ENCODE data around the gene AOAH.
A peak's percentile ranks its signal among the peaks of the same experiment; 100 is the strongest.
"Not testable (repeated sequence)": the region's sequence is repeated elsewhere in the genome, so short reads cannot be mapped to it uniquely, and the experiment has no call there.

Gene AOAH

DNA sequence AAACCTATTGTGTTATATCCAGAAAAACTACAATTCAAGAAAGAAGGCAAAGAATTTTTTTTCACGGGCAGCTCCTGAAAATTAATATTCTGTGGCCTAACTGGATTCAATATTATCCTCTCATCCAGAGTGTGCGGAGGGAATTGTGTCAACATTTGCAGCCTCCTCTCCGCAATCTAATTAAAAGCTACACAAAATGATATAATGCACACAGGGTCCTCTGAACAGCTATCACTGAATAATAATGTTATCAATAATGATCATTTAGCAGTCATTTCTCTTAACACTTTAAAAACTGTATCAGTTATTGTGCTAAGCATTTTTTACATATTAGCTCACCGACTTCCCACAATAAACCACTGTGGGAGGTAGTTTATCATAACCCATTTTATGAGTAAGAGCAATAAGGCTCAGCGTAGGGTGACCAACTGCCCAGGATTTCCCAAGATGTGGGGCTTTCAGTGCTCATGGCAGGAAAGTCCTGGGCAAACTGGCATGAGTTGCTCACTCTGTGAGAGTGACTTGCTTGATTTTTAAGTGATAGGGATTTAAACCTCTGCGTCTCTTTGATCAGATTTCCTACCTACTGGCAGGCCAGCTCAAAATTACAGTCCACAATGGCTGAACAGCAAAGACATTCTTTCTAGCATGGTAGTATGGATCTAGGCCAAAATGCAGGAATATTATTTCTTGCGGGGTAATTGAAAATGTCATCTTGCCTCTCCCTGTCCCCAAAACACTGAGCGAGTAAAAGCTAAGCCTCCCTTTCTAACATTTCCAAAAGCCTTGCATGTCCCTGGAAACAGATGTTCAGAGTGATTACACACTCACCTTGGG is 65.7 kb downstream of the AOAH start:
- peak; percentile 39 for DNase-seq (ENCODE audit: low read depth in 2 of 2)

DNA sequence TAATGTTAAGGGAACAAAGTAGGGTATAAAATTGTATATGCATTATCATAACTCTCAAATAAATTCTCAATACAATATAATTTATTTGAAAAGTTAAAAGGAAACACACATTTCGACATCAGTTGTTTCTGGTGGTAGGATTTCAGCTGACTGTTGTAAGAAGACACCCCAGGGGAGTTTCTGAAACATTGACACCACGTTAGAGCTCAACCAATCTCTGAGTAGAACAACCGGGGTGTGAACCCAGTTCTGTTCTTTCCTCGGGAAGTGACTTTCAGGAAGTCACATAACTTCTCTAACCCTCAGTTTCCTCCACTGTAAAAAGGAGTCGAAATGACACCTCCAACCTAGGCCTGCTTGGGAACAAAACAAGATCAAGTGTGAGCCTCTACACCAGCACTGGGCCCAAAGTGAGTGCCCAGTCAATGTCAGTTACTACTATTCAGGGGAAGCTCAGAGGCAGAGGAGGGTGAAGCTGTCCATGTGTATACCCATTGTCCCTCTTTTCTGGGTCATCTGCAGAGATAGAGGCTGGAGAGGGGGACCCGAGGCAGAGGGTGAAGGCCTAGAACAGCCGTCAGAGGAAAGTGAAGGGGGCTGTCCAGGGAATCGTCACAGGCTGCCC is 67.1 kb downstream of the AOAH start:
- DNase-seq (ENCODE audit: low read depth in 2 of 2) = no peak

DNA sequence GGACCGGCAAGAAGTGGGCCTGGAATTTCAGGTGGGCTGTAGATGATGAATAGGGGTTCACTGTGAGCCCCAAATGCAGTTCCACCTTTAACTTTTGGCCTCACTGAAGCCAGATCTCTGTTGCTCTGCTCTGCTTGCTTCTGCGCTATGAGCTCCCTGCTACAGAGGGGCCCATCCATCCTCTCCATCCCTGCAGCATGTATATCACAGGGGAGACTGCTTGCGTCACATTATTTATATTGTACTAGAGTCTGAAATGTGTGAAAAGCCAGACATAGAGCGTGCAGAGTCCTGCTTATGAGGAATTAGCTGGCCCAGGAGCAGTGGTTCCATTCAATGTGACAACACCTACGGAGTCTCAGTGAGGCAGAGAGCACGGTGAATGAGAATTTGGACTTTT is 69.9 kb downstream of the AOAH start:
- DNase-seq (ENCODE audit: low read depth in 2 of 2) = no peak

DNA sequence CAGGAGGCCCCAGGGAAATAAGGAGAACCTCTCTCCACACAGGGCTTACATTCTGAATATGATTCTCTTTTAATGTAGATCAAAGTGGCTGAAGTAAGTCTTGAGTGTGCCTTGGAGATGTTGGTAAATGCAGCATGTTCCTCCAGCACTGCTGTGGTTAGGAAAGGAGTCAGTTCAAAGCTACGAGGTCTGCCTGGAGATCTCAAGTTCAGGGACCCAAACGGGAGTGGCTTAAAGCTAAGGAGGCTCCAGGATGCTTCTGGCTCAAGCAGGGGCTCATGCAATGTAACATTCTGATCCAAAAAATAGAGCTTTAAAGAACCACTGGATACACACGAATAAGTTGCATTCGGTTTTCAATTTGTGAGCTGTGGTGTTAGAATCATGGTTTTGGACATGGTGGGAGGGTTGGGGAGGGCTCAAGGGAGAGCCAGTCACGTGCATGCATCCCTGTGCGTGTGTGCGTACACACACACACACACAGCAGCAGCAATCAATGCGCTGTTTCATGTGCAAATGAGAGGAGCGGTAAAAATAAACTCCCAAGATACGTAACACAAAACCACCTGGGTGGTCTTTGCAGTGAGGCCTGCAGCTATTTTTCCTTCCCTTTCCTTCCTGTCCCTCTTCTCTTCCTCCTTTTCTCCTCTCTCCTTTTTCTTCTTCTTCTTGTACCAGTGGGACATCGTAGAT is 70.5 kb downstream of the AOAH start:
- DNase-seq (ENCODE audit: low read depth in 2 of 2) = no peak

DNA sequence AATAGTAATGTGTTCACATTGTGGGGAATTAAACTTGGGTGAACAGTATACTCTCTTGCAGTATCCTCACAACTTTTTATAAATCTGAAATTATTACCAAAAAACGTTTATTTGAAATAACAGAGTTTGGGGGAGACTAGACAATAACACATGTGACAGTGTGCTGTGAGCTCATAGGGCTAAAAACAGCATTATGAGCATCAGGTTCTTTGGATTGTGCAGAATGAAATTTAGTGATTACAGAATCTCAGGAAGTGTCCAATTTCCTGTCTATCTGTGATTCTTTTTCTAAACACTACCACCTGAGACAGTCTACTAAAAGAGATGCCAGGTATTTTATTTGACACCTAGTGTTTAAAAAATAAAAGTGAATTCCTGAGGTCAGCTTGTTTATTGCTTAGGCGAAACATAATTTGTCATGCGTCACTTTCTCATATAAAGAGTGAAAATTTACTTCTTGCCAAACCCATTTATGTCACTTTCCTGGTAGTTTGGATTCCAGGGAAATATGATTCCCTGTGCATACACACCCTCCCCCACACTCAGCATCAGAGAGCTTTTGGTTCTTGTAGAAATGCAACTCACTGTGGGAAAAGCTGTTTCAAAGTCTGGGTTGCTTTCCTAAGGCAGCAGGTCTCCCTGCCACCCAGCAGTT is 71.2 kb downstream of the AOAH start:
- peak; percentile 27 to 33 for DNase-seq (ENCODE audit: low read depth in 2 of 2)

DNA sequence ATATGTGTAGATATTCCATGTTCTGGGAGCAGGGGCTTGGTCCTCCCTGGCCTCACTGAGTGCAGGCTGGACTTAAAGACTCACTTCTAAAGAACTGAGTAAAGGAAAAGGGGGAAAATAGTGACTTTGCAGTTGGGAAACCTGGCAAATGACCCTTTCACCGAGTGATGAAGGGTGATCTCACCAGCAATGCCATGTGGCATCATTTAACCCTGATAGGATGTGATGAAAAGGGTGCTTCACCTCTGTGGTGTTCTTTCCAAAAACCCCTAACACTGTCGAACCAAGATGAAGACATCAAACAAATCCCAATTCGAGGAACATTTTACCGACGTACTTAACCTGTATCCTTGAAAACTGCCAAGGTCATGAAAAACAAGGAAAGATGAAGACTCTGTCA is 71.9 kb downstream of the AOAH start:
- DNase-seq (ENCODE audit: low read depth in 2 of 2) = no peak

DNA sequence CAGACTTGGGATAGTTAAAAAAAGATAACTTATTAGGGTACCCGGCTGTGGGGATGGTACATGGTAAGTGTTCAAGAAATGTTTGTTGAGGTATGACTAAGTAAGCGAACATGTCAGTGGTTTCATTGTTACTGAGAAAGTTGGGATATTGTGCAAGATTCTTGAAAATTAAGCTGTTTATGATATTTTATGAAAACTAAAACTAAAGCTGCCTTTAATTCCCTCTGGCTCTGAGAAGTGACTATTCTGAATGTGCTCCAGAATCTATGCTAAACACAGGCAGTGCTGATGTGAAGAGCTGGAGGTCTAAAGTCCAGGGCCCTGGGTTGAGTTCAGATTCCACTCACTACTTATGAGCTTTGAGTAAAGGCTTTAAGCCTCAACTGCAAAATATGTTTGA is 72.9 kb downstream of the AOAH start:
- DNase-seq (ENCODE audit: low read depth in 2 of 2) = peak; percentile 36 to 39

DNA sequence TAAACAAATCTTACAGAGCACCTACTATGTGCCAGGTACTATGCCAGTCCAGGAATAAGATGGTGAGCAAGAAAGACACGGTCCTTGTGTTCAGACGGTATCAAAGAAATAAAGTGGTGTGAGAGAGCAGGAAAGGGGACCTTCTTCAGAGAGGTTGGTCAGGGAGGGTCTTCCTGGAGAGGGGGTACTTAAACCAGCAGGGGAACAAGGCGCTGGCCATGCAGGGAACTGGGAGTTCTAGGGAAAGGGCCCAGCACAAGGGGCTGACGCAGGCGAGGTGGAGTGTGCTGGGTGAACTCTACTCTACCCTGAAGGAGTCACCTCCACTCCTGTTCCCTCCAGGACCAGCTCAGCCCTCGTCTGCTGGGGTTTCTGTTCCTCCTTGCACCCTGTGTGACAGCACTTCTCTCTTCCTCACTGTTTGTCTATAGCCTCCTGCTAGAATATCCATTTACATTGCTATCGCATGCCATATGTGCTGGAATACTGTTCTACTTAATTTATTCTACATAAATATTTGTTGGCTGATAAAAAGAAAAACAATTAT is 73.5 kb downstream of the AOAH start:
- no peak for DNase-seq (ENCODE audit: low read depth in 2 of 2)

DNA sequence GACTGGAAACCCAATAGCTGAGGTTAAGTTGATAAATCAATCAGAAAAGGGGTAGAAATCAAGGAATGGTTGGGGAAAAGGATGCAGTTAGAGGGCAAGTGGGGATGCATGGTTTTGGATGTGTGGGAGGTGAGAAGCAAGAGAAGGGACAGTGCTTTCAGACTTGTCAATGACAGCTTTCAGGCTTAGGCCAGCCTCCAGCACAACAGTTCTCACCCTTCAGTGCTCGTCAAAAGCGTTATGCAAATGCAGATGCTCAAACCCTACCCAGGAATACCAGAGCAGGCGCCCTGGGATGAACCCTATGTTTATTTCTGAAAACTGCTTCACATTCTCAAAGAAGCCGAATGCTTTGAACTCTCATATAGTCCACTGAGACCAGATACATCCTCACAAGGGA is 74.0 kb downstream of the AOAH start:
- no peak for DNase-seq (ENCODE audit: low read depth in 2 of 2)

DNA sequence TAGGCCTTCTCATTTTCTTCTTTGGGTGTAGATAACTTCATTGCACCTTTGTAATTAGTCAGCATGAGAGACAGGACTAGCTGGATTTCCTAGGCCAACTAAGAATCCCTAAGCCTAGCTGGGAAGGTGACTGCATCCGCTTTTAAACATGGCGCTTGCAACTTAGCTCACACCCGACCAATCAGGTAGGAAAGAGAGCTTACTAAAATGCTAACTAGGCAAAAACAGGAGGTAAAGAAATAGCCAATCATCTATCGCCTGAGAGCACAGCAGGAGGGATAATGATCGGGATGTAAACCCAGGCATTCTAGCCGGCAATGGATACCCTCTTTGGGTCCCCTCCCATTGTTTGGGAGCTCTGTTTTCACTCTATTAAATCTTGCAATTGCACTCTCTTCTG is 75.0 kb downstream of the AOAH start:
- not testable (repeated sequence) for DNase-seq (ENCODE audit: low read depth in 2 of 2)

DNA sequence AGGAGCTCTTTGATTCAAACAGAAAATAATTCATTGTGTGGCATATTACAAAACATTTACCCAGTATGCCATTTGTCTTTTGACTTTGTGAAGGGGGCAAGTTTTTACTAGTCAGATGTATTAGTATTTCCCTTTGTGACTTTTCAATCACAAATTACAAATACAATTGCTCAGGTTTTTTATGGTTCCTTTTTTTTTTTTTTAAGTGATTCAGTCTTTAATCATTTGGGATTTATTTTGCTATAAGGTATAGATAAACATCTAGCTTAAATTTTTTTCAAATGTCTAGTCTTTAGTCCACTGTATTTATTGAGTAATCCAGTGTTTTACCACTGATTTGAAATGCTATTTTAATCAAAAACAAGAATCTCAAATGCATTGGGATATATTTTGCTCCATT is 75.9 kb downstream of the AOAH start:
- DNase-seq (ENCODE audit: low read depth in 2 of 2) = no peak

DNA sequence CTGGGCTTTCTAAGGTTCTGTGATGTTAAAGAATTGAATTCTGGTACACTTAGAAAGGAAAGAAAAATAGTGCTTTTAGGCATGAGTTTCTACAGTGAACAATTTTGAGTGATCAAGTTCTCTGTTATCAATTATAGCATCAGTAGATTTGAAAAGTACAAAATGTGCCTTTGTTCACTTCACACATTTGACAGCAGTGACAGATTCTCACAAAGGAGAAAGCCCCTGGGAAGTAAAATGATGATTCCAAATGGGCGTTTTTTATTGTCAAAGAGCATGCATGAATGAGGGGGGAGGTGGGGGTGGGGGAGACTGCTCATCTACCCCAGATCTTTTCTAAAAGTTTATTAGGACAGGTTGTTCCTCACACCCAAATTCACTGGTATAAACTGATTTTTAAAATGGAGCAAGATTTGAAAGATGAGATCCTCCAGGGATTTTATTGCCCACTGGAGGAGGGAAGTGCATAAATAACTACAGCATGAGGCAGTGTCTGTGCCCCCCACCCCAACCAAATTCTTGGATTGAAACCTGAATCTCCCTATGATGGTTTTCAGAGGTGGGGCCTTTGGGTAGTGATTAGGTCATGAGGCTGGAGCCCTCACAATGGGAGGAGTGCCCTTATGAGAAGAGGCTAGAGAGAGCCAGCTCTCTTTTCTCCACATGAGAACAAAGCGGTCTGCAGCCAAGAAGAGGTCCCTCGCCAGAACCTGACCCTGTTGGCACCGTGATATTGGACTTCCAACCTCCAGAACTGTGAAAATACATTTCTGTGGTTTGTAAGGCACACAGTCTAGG is 79.5 kb downstream of the AOAH start:
- DNase-seq (ENCODE audit: low read depth in 2 of 2) = no peak

DNA sequence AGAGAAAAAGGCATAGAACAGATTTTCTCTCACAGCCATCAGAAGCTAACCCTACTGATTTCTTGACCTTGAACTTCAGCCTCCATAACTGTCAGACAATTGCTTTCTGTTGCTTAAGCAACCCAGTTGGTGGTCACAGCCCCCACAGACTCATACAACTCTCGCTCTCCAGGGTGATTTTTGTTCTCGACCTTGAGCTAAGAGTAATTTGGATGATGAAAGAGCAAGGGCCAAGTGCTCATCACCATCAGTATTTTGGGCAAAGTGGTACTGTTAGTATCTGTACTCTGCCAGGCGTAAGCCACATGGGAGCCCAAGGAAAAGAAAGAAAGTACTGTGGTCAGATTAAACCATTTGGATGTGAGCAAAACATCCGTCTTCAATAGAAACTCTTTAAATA is 81.9 kb downstream of the AOAH start:
- no peak for DNase-seq (ENCODE audit: low read depth in 2 of 2)

DNA sequence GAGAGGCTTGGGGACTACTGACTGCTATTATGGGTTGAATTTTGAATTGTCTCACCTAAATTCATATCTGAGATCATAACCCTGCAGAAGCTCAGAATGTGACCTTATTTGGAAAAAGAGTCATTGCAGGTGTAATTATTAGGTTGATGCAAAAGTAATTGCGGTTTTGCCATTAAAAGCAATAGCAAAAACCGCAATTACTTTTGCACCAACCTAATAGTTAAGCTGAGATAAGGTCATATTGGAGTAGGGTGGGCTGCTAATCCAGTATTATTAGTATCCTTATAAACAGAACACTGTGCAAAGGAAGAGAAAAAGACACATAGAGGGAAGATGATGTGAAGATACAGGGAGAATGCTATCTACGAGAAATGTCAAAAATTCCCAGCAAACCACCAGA is 82.3 kb downstream of the AOAH start:
- no peak for DNase-seq (ENCODE audit: low read depth in 2 of 2)

DNA sequence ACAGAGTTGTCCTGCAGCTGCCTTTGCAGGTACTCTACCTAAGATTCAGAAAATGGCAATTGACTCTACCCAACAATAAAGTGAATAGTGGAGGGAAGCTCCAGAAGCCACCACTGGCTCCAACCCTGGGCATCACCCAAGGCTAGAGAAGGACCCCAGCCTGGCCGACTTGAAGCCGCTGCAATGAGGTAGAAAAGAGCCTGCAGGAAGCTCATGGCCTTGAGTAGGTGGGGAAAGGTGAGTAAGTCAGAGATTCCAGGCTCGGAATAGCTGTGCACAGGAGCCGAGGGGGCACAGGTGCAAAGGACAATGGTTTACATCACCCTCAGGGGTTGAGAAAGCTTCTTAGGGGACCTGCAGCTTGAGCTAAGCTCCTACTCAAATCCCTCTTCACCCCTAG is 83.6 kb downstream of the AOAH start:
- no peak for DNase-seq (ENCODE audit: low read depth in 2 of 2)

DNA sequence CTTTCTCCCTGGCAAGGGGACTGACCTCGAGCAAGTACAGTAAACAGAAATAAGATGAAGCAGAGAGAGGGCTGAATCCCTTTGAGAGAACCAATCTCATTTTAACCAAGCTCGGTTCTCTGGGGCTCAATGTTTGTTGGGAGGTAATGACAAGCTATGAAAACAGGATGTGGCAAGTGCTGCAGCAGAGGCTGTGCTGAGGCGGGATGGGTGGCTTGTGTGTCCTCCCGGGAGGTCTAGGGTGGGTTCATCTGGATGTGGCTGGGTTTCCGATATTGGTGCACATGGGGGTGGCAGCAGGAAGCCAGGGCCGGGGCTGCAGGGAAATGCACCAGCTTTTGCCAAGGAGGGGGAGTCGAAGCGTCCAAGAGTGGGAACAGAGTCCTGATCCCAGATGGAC is 84.5 kb downstream of the AOAH start:
- no peak for DNase-seq (ENCODE audit: low read depth in 2 of 2)

DNA sequence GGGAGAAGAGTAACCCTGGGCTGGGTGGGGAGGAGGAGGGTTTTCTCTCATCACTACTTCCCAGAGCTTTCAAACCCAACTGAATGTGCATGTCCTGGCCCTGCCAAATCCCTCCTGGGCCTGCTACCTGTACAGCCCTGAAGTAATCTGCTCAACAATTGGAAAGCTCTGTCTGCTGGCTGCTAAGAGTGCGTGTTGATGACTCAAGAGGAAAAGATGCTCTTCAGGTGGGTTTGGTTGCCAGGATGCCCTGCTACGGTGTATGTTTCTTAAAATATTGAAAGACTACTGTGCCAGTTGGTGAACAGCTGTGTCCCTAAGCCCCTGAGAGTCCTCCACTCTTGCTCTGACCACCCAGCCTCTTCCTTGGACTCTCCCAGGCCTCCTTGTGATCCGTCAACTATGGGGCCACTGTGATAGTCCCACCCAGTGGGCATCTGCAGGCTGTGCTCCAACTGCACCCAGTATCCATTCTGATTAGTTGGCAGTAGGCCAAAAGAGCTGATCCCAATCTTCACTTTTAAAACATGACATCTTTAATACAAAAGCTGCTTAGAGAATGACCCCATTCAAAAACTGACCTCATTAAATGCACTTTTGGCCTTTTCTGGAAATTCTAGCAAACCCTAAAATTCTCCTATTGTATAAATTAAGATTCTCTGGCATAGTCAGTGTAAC is 85.6 kb downstream of the AOAH start:
- DNase-seq (ENCODE audit: low read depth in 2 of 2) = no peak

DNA sequence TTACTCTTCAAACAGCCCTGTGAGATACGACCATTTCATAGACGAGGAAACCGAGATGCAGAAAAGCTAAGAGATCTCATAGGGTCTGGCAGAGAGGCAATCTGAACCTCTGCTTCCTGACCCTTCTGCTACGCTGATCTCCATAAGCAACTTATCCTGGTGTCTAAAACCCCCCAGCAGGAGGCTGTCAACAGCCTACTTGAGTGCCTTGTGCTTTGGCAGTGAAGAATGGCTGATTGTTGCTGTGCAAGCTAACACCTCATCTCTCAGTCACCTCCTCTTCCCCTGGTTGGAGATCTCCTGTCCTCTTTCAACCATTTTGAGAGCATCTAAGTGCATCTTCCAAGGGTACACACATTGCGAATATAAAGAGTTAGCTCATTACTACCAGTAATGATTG is 86.2 kb downstream of the AOAH start:
- DNase-seq (ENCODE audit: low read depth in 2 of 2) = no peak

DNA sequence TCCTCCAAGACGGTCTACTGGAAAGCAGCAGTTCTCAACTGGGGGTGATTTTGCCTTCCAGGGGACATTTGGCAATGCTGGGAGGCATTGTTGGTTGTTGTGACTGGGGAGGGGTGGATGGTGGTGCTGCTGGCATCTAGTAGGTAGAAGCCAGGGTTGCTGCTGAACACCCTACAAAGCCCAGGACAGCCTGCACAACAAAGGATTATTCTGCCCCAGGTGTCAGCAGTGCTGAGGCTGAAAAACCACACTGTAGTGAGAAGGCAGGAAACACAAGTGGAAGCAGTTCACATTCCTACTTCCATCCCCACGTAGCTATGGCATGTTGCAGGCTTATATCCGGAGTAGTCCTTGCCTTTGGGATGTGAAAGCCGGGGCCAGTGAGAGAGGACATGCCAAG is 86.9 kb downstream of the AOAH start:
- DNase-seq (ENCODE audit: low read depth in 2 of 2) = no peak

DNA sequence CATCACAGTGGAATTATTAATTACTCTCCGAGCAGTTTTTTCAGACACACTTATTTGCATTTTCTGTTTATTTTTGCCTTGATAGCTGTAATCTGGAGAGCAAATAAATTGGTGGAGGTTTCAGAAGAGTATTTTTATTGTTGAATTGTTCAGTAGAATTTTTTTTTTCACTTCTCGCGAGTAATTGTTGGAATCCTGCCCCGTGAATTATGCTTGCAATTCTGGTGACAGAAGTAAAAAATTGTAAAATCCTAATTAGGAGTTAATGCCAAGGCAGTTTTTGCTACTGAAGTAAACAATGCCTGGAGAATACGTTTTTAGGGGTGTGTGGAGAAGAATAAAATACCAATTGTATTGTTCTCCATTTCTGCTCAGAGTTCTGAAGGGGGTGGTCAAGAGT is 88.2 kb downstream of the AOAH start:
- no peak for DNase-seq (ENCODE audit: low read depth in 2 of 2)

DNA sequence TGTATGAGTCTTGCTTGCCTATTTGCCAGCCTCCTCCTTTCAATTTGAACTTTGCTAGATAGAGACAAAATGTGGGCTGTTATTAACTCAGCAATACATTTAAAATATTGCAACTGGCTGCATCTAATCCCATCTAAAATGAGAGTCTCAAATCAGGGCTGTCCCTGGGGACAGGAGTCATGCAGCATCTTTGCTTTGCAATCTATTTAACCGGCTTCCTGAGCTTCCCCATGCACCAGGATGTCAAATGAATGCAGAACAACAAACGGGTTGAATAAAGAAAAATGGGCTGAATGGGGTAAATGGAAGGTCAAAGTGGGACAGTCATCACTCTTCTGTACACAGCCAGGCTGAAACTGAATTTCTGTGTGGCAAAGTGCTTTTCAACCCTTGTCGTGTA is 89.2 kb downstream of the AOAH start:
- no peak for DNase-seq (ENCODE audit: low read depth in 2 of 2)

Data from fibroblast of skin of left biceps (primary cell).